IMR-90 (cell line): ENCODE measurements around the gene ZNF497. TPM values are rescaled to one million over a fixed set of nuclear protein-coding genes. Genes with fewer than 3 reads are reported as not detected.

Experiments
- ATAC-seq: fragments of 200-7000 bp; cut with Tn5 transposase; 2 replicates; pipeline ENCODE4 v1.9.1; 2020; ENCODE audit warnings: low read depth, mild to moderate bottlenecking, moderate library complexity
- BruUV-seq: library from RNA; stranded (reverse); fragments of 400-500 nt; replicated peaks from 2 replicates; lab custom pipeline; 2021; lab: Mats Ljungman, UMichigan
- CTCF ChIA-PET: fragments of 300-600 bp; formaldehyde crosslinking; extraction: SDS; loops from one replicate; lab custom pipeline; 2021; ENCODE audit warnings: antibody characterized with exemption; lab: Yijun Ruan, JAX
- POLR2A ChIA-PET: fragments of 300-600 bp; sonication (Branson Sonifier 250); formaldehyde crosslinking; loops from one replicate; lab custom pipeline; 2022; ENCODE audit warnings: antibody characterized with exemption; ENCODE audit not compliant: unreplicated experiment; lab: Charles Lee
- DNase-seq: peaks from one replicate; pipeline ENCODE4 v3.0.0; 2013
- H2AFZ ChIP-seq: replicated peaks from 2 replicates; pipeline ENCODE3; 2013; ENCODE audit warnings: low read length, mild to moderate bottlenecking; ENCODE audit not compliant: poor library complexity
- H2AK5ac ChIP-seq: 2 replicates; pipeline ENCODE4 v1.6.1; 2013; ENCODE audit warnings: low read depth, low read length, inconsistent platforms
- H2AK9ac ChIP-seq: replicated peaks from 2 replicates; pipeline ENCODE3; 2013; ENCODE audit warnings: mild to moderate bottlenecking, low read depth, low read length, moderate library complexity; ENCODE audit not compliant: poor library complexity
- H2BK120ac ChIP-seq: 2 replicates; pipeline ENCODE4 v1.6.1; 2013; ENCODE audit warnings: low read depth, low read length, inconsistent platforms
- H2BK15ac ChIP-seq: 3 replicates; pipeline ENCODE4 v1.6.1; 2013; ENCODE audit warnings: low read depth, low read length, inconsistent platforms
- H2BK20ac ChIP-seq: 2 replicates; pipeline ENCODE4 v1.6.1; 2013; ENCODE audit warnings: low read depth, mild to moderate bottlenecking, inconsistent platforms, low read length, moderate library complexity
- H2BK5ac ChIP-seq: 2 replicates; pipeline ENCODE4 v1.6.1; 2013; ENCODE audit warnings: mild to moderate bottlenecking, low read depth, low read length, inconsistent platforms; ENCODE audit not compliant: poor library complexity, severe bottlenecking
- H3K14ac ChIP-seq: replicated peaks from 2 replicates; pipeline ENCODE4 v1.6.1; 2013; ENCODE audit warnings: low read depth, low read length, inconsistent platforms
- H3K18ac ChIP-seq: 2 replicates; pipeline ENCODE4 v1.6.1; 2013; ENCODE audit warnings: low read depth, low read length, control low read depth
- H3K23ac ChIP-seq: 2 replicates; pipeline ENCODE4 v1.6.1; 2013; ENCODE audit warnings: low read depth, low read length, inconsistent platforms
- H3K27ac ChIP-seq: 2 replicates; pipeline ENCODE4 v1.5.1; 2013; ENCODE audit warnings: mild to moderate bottlenecking, control low read depth, low read length; ENCODE audit not compliant: insufficient read depth
- H3K27me3 ChIP-seq: 2 replicates; pipeline ENCODE4 v1.6.1; 2013; ENCODE audit warnings: low read length; ENCODE audit not compliant: control insufficient read depth, insufficient read depth
- H3K36me3 ChIP-seq: 2 replicates; pipeline ENCODE4 v1.6.1; 2013; ENCODE audit warnings: low read length, mixed read lengths; ENCODE audit not compliant: control insufficient read depth, insufficient read depth
- H3K4ac ChIP-seq: 2 replicates; pipeline ENCODE4 v1.6.1; 2013; ENCODE audit warnings: low read depth, low read length, inconsistent platforms
- H3K4me1 ChIP-seq: 2 replicates; pipeline ENCODE4 v1.6.1; 2013; ENCODE audit warnings: low read length, mixed read lengths; ENCODE audit not compliant: control insufficient read depth, insufficient read depth
- H3K4me2 ChIP-seq: 2 replicates; pipeline ENCODE4 v1.6.1; 2013; ENCODE audit warnings: low read depth, mild to moderate bottlenecking, control low read depth, low read length, moderate library complexity
- H3K4me3 ChIP-seq: 2 replicates; pipeline ENCODE4 v1.5.1; 2013; ENCODE audit warnings: low read depth, mild to moderate bottlenecking, control low read depth, low read length, moderate library complexity; ENCODE audit not compliant: insufficient read depth
- H3K56ac ChIP-seq: 2 replicates; pipeline ENCODE4 v1.6.1; 2013; ENCODE audit warnings: low read length, inconsistent platforms; ENCODE audit not compliant: insufficient read depth; ENCODE audit errors: extremely low read depth
- H3K79me1 ChIP-seq, 2 experiments: 2 replicates each; pipeline ENCODE4 v1.6.1; 2013; ENCODE audit warnings: low read length in 2 of 2, inconsistent platforms in 1 of 2, low read depth in 1 of 2
- H3K9ac ChIP-seq: 2 replicates; pipeline ENCODE4 v1.6.1; 2013; ENCODE audit warnings: low read depth, low read length, control low read depth
- H3K9me1 ChIP-seq: 2 replicates; pipeline ENCODE4 v1.6.1; 2013; ENCODE audit warnings: low read length, inconsistent platforms; ENCODE audit not compliant: insufficient read depth
- H3K9me3 ChIP-seq: 2 replicates; pipeline ENCODE4 v1.6.1; 2013; ENCODE audit warnings: low read length; ENCODE audit not compliant: control insufficient read depth, insufficient read depth
- H4K20me1 ChIP-seq: 2 replicates; pipeline ENCODE4 v1.6.1; 2013; ENCODE audit warnings: low read length, inconsistent platforms; ENCODE audit not compliant: insufficient read depth
- H4K5ac ChIP-seq: 2 replicates; pipeline ENCODE4 v1.6.1; 2013; ENCODE audit warnings: mild to moderate bottlenecking, low read depth, low read length, control low read depth
- H4K8ac ChIP-seq, 2 experiments: 2 replicates each; pipeline ENCODE4 v1.6.1; 2013; ENCODE audit warnings: low read depth in 2 of 2, low read length in 2 of 2, control low read depth in 1 of 2, inconsistent platforms in 1 of 2
- H4K91ac ChIP-seq: 2 replicates; pipeline ENCODE4 v1.6.1; 2013; ENCODE audit warnings: low read depth, low read length, inconsistent platforms; ENCODE audit not compliant: insufficient read depth
- CEBPB ChIP-seq: IDR thresholded peaks from 2 replicates; pipeline ENCODE4 v1.6.1; 2012; ENCODE audit warnings: low read depth, low read length, improper control_type of control experiment
- FOS ChIP-seq: fragments of 150-350 bp; IDR thresholded peaks from 2 replicates; pipeline ENCODE4 v1.6.1; 2016; ENCODE audit warnings: low read depth, low read length
- RAD21 ChIP-seq: IDR thresholded peaks from 2 replicates; pipeline ENCODE4 v1.6.1; 2012; ENCODE audit warnings: low read length, improper control_type of control experiment
- WGBS, 2 experiments: methylation state at CpG; one replicate each; pipeline versions ENCODE4 v1.1.5 to v1.1.7; 2013; ENCODE audit warnings: missing lambda C conversion rate in 2 of 2; ENCODE audit not compliant: insufficient read length in 1 of 2; ENCODE audit errors: extremely low coverage in 2 of 2; 5-methylcytosine and 5-hydroxymethylcytosine counted together
- dilution Hi-C: fragments of 300-500 bp; cut with HindIII; formaldehyde crosslinking; loops from one replicate; pipeline ENCODE4 v1.14.3; 2018; ENCODE audit warnings: low sequenced_read_pairs; ENCODE audit not compliant: unreplicated experiment
- in situ Hi-C: fragments of 300-500 bp; cut with MboI; formaldehyde crosslinking; loops from 3 replicates; pipeline ENCODE4 v1.14.3; 2019; ENCODE audit warnings: low sequenced_read_pairs, inconsistent platforms, mixed read lengths
- intact Hi-C: fragments of 100-400 bp; cut with micrococcal nuclease; formaldehyde crosslinking; loops from 2 replicates; pipeline ENCODE4 v1.10.0; 2022
- polyA plus RNA-seq, 3 experiments: library from polyadenylated mRNA; depleted of rRNA; stranded (reverse); fragments of >200 nt; gene quantifications; 2 replicates each; pipeline ENCODE4 v1.2.3, GENCODE V29; 2012; ENCODE audit warnings: low replicate concordance in 1 of 3
- total RNA-seq: library from RNA; depleted of rRNA; stranded (reverse); fragments of >200 nt; gene quantifications from 2 replicates; pipeline ENCODE4 v1.2.3, GENCODE V29; 2012
- TF ChIP-seq, protein P1 (sequence below): conservative IDR thresholded peaks from 2 replicates; pipeline ENCODE4 v1.5.1; 2012; ENCODE audit warnings: mild to moderate bottlenecking, low read depth, low read length, improper control_type of control experiment

ZNF497 gene
- total and polyA plus RNA-seq, 2 of the 4 experiments (the other 2 are of a cell fraction): 0.18 to 0.24 TPM

DNA sequence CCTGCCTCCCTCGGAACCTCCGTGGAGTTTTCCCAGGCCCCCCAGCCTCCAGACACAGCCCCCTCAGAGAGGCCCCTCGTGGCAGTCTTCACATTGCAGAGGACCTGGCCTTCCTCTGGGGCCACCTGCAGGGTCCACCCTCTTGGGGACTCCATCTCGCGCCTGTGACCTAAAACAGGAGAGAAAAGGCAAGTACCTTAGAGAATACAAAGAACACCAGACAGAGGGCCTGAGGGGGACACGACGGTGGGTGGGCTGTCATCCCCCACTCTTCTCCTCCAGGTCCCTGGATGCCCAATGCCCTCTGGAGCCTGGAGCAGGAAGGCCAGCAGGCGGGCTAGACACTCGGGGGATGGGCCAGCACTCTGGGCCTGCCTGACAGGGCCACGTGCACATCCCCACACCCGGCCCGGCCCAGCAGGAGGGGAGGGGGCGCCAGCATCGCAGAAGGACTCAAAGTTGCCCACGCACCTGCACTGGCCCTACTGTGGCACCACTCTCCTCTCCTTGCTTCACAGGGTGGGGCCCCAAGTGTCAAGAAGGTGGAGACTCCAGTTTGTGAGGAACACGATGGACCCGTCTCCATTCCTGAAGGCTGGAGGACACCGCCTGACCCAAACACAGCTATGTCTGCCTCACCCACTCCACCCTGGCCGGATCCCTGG is 4.9 kb downstream of the ZNF497 start:
- no peak for ATAC-seq
- no peak overlapping the region for H2AFZ ChIP-seq
- H3K36me3 ChIP-seq: peaks cover 3% of the 10 kb centered on the region; the same call in 1 of the 2 replicates
- H3K27ac ChIP-seq: no peak overlapping the region
- H4K8ac ChIP-seq: no peak overlapping the region
- H3K23ac ChIP-seq: no peak overlapping the region
- no peak overlapping the region for H2AK5ac ChIP-seq
- no peak overlapping the region for H3K4me2 ChIP-seq
- H3K14ac ChIP-seq: no peak overlapping the region
- H4K91ac ChIP-seq: no peak overlapping the region
- H3K4me3 ChIP-seq: no peak overlapping the region
- H2BK120ac ChIP-seq: no peak overlapping the region
- dilution Hi-C loops: no loop called here
- peaks cover 0 to 5% of the 10 kb centered on the region in 2 experiments; a peak in 3 of 4 replicates for H3K79me1 ChIP-seq
- no TSS peak for BruUV-seq
- H2BK20ac ChIP-seq: no peak overlapping the region
- ChIA-PET CTCF (no interaction called here), POLR2A (no interaction called here)
- H3K4me1 ChIP-seq: peaks cover 11% of the 10 kb centered on the region
- no peak overlapping the region for H3K4ac ChIP-seq
- no peak for DNase-seq
- WGBS, 2 experiments: 60% methylated on average over 10 of the region's 19 CpGs; no CpG with 5 or more reads in 1 of the 2 experiments
- intact Hi-C loops: no loop called here
- H4K5ac ChIP-seq: no peak overlapping the region
- H4K20me1 ChIP-seq: peaks cover 8% of the 10 kb centered on the region; the same call in 1 of the 2 replicates
- peaks cover 10% of the 10 kb centered on the region for H3K27me3 ChIP-seq
- peak overlapping the region; percentile 15 for H2AK9ac ChIP-seq
- H2BK15ac ChIP-seq: no peak overlapping the region
- H3K18ac ChIP-seq: no peak overlapping the region
- no peaks in the 10 kb centered on the region for H3K9me3 ChIP-seq
- H3K9me1 ChIP-seq: peaks cover 8% of the 10 kb centered on the region
- H3K9ac ChIP-seq: no peak overlapping the region
- no peak for TF ChIP-seq FOS
- TF ChIP-seq, protein P1, sequence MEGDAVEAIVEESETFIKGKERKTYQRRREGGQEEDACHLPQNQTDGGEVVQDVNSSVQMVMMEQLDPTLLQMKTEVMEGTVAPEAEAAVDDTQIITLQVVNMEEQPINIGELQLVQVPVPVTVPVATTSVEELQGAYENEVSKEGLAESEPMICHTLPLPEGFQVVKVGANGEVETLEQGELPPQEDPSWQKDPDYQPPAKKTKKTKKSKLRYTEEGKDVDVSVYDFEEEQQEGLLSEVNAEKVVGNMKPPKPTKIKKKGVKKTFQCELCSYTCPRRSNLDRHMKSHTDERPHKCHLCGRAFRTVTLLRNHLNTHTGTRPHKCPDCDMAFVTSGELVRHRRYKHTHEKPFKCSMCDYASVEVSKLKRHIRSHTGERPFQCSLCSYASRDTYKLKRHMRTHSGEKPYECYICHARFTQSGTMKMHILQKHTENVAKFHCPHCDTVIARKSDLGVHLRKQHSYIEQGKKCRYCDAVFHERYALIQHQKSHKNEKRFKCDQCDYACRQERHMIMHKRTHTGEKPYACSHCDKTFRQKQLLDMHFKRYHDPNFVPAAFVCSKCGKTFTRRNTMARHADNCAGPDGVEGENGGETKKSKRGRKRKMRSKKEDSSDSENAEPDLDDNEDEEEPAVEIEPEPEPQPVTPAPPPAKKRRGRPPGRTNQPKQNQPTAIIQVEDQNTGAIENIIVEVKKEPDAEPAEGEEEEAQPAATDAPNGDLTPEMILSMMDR: no peak
- no peak for TF ChIP-seq CEBPB
- no peak for TF ChIP-seq RAD21
- no peak overlapping the region for H2BK5ac ChIP-seq
- in situ Hi-C loops: no loop called here
- no peak overlapping the region for H3K56ac ChIP-seq
